ENCODE data around the gene ERG28.

Gene ERG28

GRCh38 chr14:75685910-75686309, 25.2 kb upstream of the ERG28 start:
- Histone ChIP-seq H3K79me2 (ENCODE audit: insufficient read depth, low read depth) (no peaks in the 10 kb centered on the region), H3K9ac (no peak overlapping the region), H3K27ac (no peak overlapping the region), H3K4me2 (no peak overlapping the region), H2AFZ (ENCODE audit: low read depth) (no peak overlapping the region), H3K36me3 (ENCODE audit: insufficient read depth) (no peaks in the 10 kb centered on the region), H3K4me1 (ENCODE audit: low read depth, poor library complexity, severe bottlenecking) (no peaks in the 10 kb centered on the region), H4K20me1 (ENCODE audit: insufficient read depth) (no peaks in the 10 kb centered on the region), H3K4me3 (IDR thresholded peaks at IDR 0.05; ENCODE audit: insufficient read depth, low read depth, low read length) (no peak overlapping the region), H3K27me3 (ENCODE audit: insufficient read depth, low read depth) (no peaks in the 10 kb centered on the region)
- no peak for TF ChIP-seq CTCF (conservative IDR thresholded peaks at IDR 0.05; ENCODE audit: low read depth, low read length)

- Histone ChIP-seq H3K4me3 (IDR thresholded peaks at IDR 0.05; ENCODE audit: insufficient read depth, low read depth, low read length) (no peak overlapping the region), H3K27me3 (ENCODE audit: insufficient read depth, low read depth) (no peaks in the 10 kb centered on the region), H3K4me2 (no peak overlapping the region), H3K36me3 (ENCODE audit: insufficient read depth) (no peaks in the 10 kb centered on the region), H2AFZ (ENCODE audit: low read depth) (no peak overlapping the region), H3K9ac (no peak overlapping the region), H3K79me2 (ENCODE audit: insufficient read depth, low read depth) (no peaks in the 10 kb centered on the region), H4K20me1 (ENCODE audit: insufficient read depth) (no peaks in the 10 kb centered on the region), H3K4me1 (ENCODE audit: low read depth, poor library complexity, severe bottlenecking) (no peaks in the 10 kb centered on the region), H3K27ac (no peak overlapping the region)
- no peak for TF ChIP-seq CTCF (conservative IDR thresholded peaks at IDR 0.05; ENCODE audit: low read depth, low read length)
Measured at GRCh38 chr14:75675265-75675960, 14.7 kb upstream of the ERG28 start.

- Histone ChIP-seq H3K27me3 (ENCODE audit: insufficient read depth, low read depth) (no peaks in the 10 kb centered on the region), H3K9ac (no peak overlapping the region), H3K36me3 (ENCODE audit: insufficient read depth) (no peaks in the 10 kb centered on the region), H4K20me1 (ENCODE audit: insufficient read depth) (no peaks in the 10 kb centered on the region), H3K4me2 (no peak overlapping the region), H2AFZ (ENCODE audit: low read depth) (no peak overlapping the region), H3K79me2 (ENCODE audit: insufficient read depth, low read depth) (no peaks in the 10 kb centered on the region), H3K27ac (no peak overlapping the region), H3K4me3 (IDR thresholded peaks at IDR 0.05; ENCODE audit: insufficient read depth, low read depth, low read length) (no peak overlapping the region), H3K4me1 (ENCODE audit: low read depth, poor library complexity, severe bottlenecking) (no peaks in the 10 kb centered on the region)
- no peak for TF ChIP-seq CTCF (conservative IDR thresholded peaks at IDR 0.05; ENCODE audit: low read depth, low read length)
Measured at GRCh38 chr14:75673345-75674035, 12.8 kb upstream of the ERG28 start.

- no peaks in the 10 kb centered on the region for H3K79me2 ChIP-seq (ENCODE audit: insufficient read depth, low read depth)
- no peaks in the 10 kb centered on the region for H3K4me1 ChIP-seq (ENCODE audit: low read depth, poor library complexity, severe bottlenecking)
- H3K4me2 ChIP-seq: no peak overlapping the region
- H3K27me3 ChIP-seq (ENCODE audit: insufficient read depth, low read depth): no peaks in the 10 kb centered on the region
- H3K36me3 ChIP-seq (ENCODE audit: insufficient read depth): no peaks in the 10 kb centered on the region
- no peak overlapping the region for H3K27ac ChIP-seq
- H2AFZ ChIP-seq (ENCODE audit: low read depth): no peak overlapping the region
- H4K20me1 ChIP-seq (ENCODE audit: insufficient read depth): no peaks in the 10 kb centered on the region
- no peak overlapping the region for H3K4me3 ChIP-seq (IDR thresholded peaks at IDR 0.05; ENCODE audit: insufficient read depth, low read depth, low read length)
- no peak for TF ChIP-seq CTCF (conservative IDR thresholded peaks at IDR 0.05; ENCODE audit: low read depth, low read length)
- no peak overlapping the region for H3K9ac ChIP-seq
Measured at GRCh38 chr14:75672605-75673192, 12.0 kb upstream of the ERG28 start.
